Measurements from ENCODE around the gene SMURF1.

DNA sequence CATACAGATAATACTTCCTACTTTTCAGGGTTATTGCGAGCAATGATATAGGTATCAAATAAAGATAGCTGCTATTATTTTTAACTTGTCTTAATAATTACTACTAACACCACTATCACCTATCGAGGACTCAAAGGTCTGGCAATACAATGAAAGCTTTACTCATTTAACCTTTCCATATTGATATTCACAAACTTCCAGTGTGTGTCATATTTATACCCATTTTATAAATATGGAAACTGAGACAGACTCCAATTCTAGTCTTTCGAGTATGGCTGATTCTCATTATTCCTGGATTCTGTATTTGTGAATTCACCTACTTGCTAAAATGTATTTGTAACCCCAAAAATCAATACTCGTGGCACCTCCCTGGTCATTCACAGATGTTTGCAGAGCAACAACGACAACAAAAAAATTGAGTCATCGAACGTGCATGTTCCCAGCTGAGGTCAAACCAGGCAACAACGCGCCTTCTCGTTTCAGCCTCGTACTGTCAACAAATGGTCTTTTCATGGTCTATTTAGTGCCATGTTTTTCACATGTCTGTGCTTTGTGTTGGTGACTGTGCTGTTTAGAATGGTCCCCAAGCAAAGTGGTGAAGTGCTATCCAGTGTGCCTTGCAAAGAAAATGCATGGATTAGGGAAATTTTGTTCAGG lies 51.7 kb downstream of the SMURF1 start:
- TF ChIP-seq CTCF (conservative IDR thresholded peaks at IDR 0.05 in 1 of 2, IDR thresholded peaks at IDR 0.05 in 1 of 2; ENCODE audit: low read depth in 1 of 2, low read length in 2 of 2) (no peak), EZH2 (IDR thresholded peaks at IDR 0.05; ENCODE audit: low read length, missing control alignments) (no peak)
